ENCODE measurements around the gene UGT1A8. TPM values are rescaled to one million over a fixed set of nuclear protein-coding genes. Genes with fewer than 3 reads are reported as not detected.

The UGT1A8 gene
- total and polyA plus RNA-seq, 2 of the 4 experiments (the other 2 are of a cell fraction) = not detected

DNA sequence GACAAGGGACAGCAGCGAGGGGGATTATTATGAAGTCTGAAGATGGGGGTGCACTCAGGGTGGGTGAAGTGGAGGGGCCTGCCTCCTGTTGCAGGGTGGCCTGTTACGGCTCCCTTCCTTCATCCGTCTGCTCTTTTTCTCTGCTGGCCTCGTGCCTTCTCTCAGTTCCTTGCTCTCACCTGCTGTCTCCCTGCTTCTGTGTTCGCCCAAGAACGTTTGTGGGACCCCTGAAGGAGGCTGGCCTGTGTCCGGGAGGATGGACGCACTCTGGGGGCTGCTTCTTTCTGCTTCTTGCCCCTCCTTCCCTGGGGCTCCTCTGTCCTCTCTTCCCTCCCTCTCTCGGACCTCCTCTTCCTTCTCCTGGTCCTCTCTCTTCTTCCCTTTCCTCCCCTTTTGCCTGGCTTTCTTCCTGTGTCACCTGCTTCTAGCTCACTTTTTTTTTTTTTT is 174.5 kb downstream of the UGT1A8 start:
- H3K4me2 ChIP-seq (ENCODE audit: low read depth, low read length) = no peak overlapping the region
- no peaks in the 10 kb centered on the region for H3K36me3 ChIP-seq (ENCODE audit: control insufficient read depth, insufficient read depth, low read length)
- no peak overlapping the region for H2BK15ac ChIP-seq (ENCODE audit: low read depth, low read length)
- H3K23ac ChIP-seq (ENCODE audit: low read depth, low read length) = no peak overlapping the region
- no peak overlapping the region for H3K4ac ChIP-seq (ENCODE audit: low read depth, low read length)
- H2AK9ac ChIP-seq (replicated peaks; ENCODE audit: low read depth, low read length, poor library complexity) = no peak overlapping the region
- H3K4me1 ChIP-seq (ENCODE audit: control insufficient read depth, insufficient read depth, low read length) = no peaks in the 10 kb centered on the region
- no peaks in the 10 kb centered on the region for H3K9me3 ChIP-seq (ENCODE audit: control insufficient read depth, insufficient read depth, low read length)
- H3K4me3 ChIP-seq (ENCODE audit: insufficient read depth, low read depth, low read length) = no peak overlapping the region
- no TSS peak for BruUV-seq (replicated peaks)
- no peak overlapping the region for H3K18ac ChIP-seq (ENCODE audit: low read depth, low read length)
- H2AK5ac ChIP-seq (ENCODE audit: low read depth, low read length) = no peak overlapping the region
- peaks cover 8% of the 10 kb centered on the region for H3K27me3 ChIP-seq (ENCODE audit: control insufficient read depth, insufficient read depth, low read length)
- H2BK120ac ChIP-seq (ENCODE audit: low read depth, low read length) = no peak overlapping the region
- ChIA-PET CTCF (no interaction called here), POLR2A (ENCODE audit: unreplicated experiment) (no interaction called here)
- no peak overlapping the region for H4K8ac ChIP-seq (ENCODE audit: low read depth in 2 of 2, low read length in 2 of 2)
- no peak overlapping the region for H3K27ac ChIP-seq (ENCODE audit: insufficient read depth, low read length)
- H2BK20ac ChIP-seq (ENCODE audit: low read depth, low read length) = no peak overlapping the region
- intact Hi-C loops (cut with micrococcal nuclease) = no loop called here
- no peak overlapping the region for H4K91ac ChIP-seq (ENCODE audit: insufficient read depth, low read depth, low read length)
- H3K56ac ChIP-seq (ENCODE audit: extremely low read depth, insufficient read depth, low read length) = no peak overlapping the region
- 60% methylated on average over 7 of the region's 9 CpGs; no CpG with 5 or more reads in 1 of the 2 experiments for WGBS, 2 experiments (ENCODE audit: extremely low coverage in 2 of 2, insufficient read length in 1 of 2)
- in situ Hi-C loops (cut with MboI; ENCODE audit: low sequenced_read_pairs) = no loop called here
- no peaks in the 10 kb centered on the region for H3K9me1 ChIP-seq (ENCODE audit: insufficient read depth, low read length)
- TF ChIP-seq SMC3 (IDR thresholded peaks at IDR 0.05; ENCODE audit: low read depth, low read length) (no peak), RFX5 (IDR thresholded peaks at IDR 0.05; ENCODE audit: low read depth, low read length) (no peak), NFE2L2 (IDR thresholded peaks at IDR 0.05; ENCODE audit: low read depth, low read length) (no peak), RCOR1 (IDR thresholded peaks at IDR 0.05; ENCODE audit: insufficient replicate concordance, low read length) (no peak), BHLHE40 (IDR thresholded peaks at IDR 0.05; ENCODE audit: low read depth, low read length) (no peak), MXI1 (IDR thresholded peaks at IDR 0.05; ENCODE audit: borderline replicate concordance, low read depth, low read length) (no peak), CEBPB (IDR thresholded peaks at IDR 0.05; ENCODE audit: low read depth, low read length) (no peak), CHD1 (IDR thresholded peaks at IDR 0.05; ENCODE audit: low read depth, low read length) (no peak), MAFK (IDR thresholded peaks at IDR 0.05; ENCODE audit: low read depth, low read length) (no peak), RAD21 (IDR thresholded peaks at IDR 0.05; ENCODE audit: low read length) (no peak), MAZ (IDR thresholded peaks at IDR 0.05; ENCODE audit: borderline replicate concordance, low read depth, low read length) (no peak), FOS (IDR thresholded peaks at IDR 0.05; ENCODE audit: low read depth, low read length) (no peak), POLR2A (IDR thresholded peaks at IDR 0.05; ENCODE audit: low read depth, low read length) (no peak)
- TF ChIP-seq, protein P1, sequence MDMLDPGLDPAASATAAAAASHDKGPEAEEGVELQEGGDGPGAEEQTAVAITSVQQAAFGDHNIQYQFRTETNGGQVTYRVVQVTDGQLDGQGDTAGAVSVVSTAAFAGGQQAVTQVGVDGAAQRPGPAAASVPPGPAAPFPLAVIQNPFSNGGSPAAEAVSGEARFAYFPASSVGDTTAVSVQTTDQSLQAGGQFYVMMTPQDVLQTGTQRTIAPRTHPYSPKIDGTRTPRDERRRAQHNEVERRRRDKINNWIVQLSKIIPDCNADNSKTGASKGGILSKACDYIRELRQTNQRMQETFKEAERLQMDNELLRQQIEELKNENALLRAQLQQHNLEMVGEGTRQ (IDR thresholded peaks at IDR 0.05; ENCODE audit: low read depth, low read length) = no peak
- TF ChIP-seq, protein P2, sequence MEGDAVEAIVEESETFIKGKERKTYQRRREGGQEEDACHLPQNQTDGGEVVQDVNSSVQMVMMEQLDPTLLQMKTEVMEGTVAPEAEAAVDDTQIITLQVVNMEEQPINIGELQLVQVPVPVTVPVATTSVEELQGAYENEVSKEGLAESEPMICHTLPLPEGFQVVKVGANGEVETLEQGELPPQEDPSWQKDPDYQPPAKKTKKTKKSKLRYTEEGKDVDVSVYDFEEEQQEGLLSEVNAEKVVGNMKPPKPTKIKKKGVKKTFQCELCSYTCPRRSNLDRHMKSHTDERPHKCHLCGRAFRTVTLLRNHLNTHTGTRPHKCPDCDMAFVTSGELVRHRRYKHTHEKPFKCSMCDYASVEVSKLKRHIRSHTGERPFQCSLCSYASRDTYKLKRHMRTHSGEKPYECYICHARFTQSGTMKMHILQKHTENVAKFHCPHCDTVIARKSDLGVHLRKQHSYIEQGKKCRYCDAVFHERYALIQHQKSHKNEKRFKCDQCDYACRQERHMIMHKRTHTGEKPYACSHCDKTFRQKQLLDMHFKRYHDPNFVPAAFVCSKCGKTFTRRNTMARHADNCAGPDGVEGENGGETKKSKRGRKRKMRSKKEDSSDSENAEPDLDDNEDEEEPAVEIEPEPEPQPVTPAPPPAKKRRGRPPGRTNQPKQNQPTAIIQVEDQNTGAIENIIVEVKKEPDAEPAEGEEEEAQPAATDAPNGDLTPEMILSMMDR (conservative IDR thresholded peaks at IDR 0.05; ENCODE audit: low read depth, low read length) = no peak
- TF ChIP-seq, protein P3, sequence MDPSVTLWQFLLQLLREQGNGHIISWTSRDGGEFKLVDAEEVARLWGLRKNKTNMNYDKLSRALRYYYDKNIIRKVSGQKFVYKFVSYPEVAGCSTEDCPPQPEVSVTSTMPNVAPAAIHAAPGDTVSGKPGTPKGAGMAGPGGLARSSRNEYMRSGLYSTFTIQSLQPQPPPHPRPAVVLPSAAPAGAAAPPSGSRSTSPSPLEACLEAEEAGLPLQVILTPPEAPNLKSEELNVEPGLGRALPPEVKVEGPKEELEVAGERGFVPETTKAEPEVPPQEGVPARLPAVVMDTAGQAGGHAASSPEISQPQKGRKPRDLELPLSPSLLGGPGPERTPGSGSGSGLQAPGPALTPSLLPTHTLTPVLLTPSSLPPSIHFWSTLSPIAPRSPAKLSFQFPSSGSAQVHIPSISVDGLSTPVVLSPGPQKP (IDR thresholded peaks at IDR 0.05; ENCODE audit: borderline replicate concordance, low read depth, low read length) = no peak
- H3K9ac ChIP-seq (ENCODE audit: low read depth, low read length) = no peak overlapping the region
- ATAC-seq (ENCODE audit: low read depth) (no peak), DNase-seq (no peak)
- H3K14ac ChIP-seq (replicated peaks; ENCODE audit: low read depth, low read length) = no peak overlapping the region
- H4K20me1 ChIP-seq (ENCODE audit: insufficient read depth, low read length) = no peaks in the 10 kb centered on the region
- peak overlapping the region; percentile 43 for H2AFZ ChIP-seq (replicated peaks; ENCODE audit: low read length, poor library complexity)
- H3K79me1 ChIP-seq (ENCODE audit: low read depth in 1 of 2, low read length in 2 of 2) = no peaks in the 10 kb centered on the region
- no peak overlapping the region for H4K5ac ChIP-seq (ENCODE audit: low read depth, low read length)
- H2BK5ac ChIP-seq (ENCODE audit: low read depth, low read length, poor library complexity, severe bottlenecking) = no peak overlapping the region
- dilution Hi-C loops (cut with HindIII; ENCODE audit: low sequenced_read_pairs, unreplicated experiment) = no loop called here

Data from IMR-90 (cell line).